Loucy (cell line): ENCODE data around the gene FECH.

Source experiments
- H2AFZ ChIP-seq: fragments of 200-600 bp; sonication (generic); 2 replicates; pipeline ENCODE4 v1.6.0; 2016; ENCODE audit warnings: antibody characterized with exemption, mild to moderate bottlenecking, low read length, moderate library complexity
- H3F3A ChIP-seq: fragments of 200-600 bp; 2 replicates; pipeline ENCODE4 v1.6.0; 2016; ENCODE audit warnings: antibody characterized with exemption, low read depth, mild to moderate bottlenecking
- H3K27me3 ChIP-seq: fragments of 200-600 bp; sonication (generic); 2 replicates; pipeline ENCODE4 v1.6.1; 2014; ENCODE audit warnings: low read length, mild to moderate bottlenecking; ENCODE audit not compliant: insufficient read depth, poor library complexity, severe bottlenecking
- H3K36me3 ChIP-seq: fragments of 200-600 bp; sonication (generic); 2 replicates; pipeline ENCODE4 v1.6.1; 2016; ENCODE audit warnings: low read length; ENCODE audit not compliant: insufficient read depth
- H3K4me1 ChIP-seq: fragments of 200-600 bp; sonication (generic); 2 replicates; pipeline ENCODE4 v1.5.1; 2014; ENCODE audit warnings: low read length, mild to moderate bottlenecking; ENCODE audit not compliant: insufficient read depth, poor library complexity, severe bottlenecking
- H3K4me2 ChIP-seq: fragments of 200-600 bp; sonication (generic); 2 replicates; pipeline ENCODE4 v1.6.0; 2014; ENCODE audit warnings: antibody characterized with exemption, low read length, low read depth, mild to moderate bottlenecking; ENCODE audit not compliant: poor library complexity, severe bottlenecking
- H3K4me3 ChIP-seq: fragments of 200-600 bp; sonication (generic); 2 replicates; pipeline ENCODE4 v1.5.1; 2014; ENCODE audit warnings: low read length, mild to moderate bottlenecking, mixed read lengths; ENCODE audit not compliant: poor library complexity, severe bottlenecking
- H3K79me2 ChIP-seq: fragments of 200-600 bp; sonication (generic); 2 replicates; pipeline ENCODE4 v1.6.1; 2014; ENCODE audit warnings: low read length; ENCODE audit not compliant: insufficient read depth
- H3K9ac ChIP-seq: fragments of 200-600 bp; sonication (generic); 2 replicates; pipeline ENCODE4 v1.6.0; 2014; ENCODE audit warnings: mild to moderate bottlenecking, low read depth, low read length, moderate library complexity; ENCODE audit not compliant: poor library complexity, severe bottlenecking
- H3K9me2 ChIP-seq: fragments of 200-600 bp; sonication (generic); replicated peaks from 2 replicates; pipeline ENCODE4 v1.6.1; 2016; ENCODE audit warnings: low read depth, low read length, mixed read lengths
- H3K9me3 ChIP-seq: fragments of 200-600 bp; sonication (generic); 2 replicates; pipeline ENCODE4 v1.6.1; 2014; ENCODE audit warnings: mild to moderate bottlenecking, antibody characterized with exemption, low read length, low read depth; ENCODE audit not compliant: insufficient read depth
- H4K20me1 ChIP-seq: fragments of 200-600 bp; sonication (generic); 2 replicates; pipeline ENCODE4 v1.6.0; 2014; ENCODE audit warnings: antibody characterized with exemption, low read length, mild to moderate bottlenecking; ENCODE audit not compliant: insufficient read depth, poor library complexity, severe bottlenecking
- EZH2phosphoT487 ChIP-seq: fragments of 200-600 bp; IDR thresholded peaks from 2 replicates; pipeline ENCODE4 v1.6.1; 2018; ENCODE audit warnings: antibody characterized with exemption, mild to moderate bottlenecking, moderate library complexity, borderline replicate concordance
- TF ChIP-seq, protein P1 (sequence below): fragments of 200-600 bp; sonication (generic); conservative IDR thresholded peaks from 2 replicates; pipeline ENCODE4 v1.5.1; 2014; ENCODE audit warnings: mild to moderate bottlenecking, antibody characterized with exemption, low read length

Gene FECH

DNA sequence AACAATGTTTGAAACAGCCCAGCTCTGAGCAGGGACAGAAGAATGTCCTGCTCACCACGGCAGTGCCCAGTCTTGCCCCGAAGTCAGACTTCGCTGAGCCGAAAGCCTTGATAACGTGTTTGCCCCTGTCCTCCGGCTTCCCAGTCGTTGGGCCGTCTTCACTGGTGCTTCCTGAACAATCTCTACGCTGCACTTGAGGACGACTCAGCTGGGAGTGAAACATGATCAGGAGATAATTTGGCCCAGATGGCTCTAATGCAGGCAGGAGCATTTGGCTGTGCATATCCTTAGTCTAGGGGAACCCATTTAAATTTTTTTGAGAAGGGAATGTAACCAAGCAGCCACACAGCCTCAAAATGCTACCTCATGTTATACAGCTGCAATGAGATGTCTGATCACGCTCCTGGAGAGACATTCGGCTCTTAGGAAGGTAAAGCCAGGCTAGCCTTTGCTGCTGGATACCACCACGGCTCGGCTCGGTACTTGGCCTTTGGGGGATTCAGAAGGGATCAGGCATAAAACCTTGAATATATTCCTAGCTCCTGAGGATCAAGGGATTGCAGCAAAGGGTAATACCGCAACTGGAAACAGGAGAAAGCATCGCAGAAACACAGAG lies 43.6 kb downstream of the FECH start:
- Histone ChIP-seq H3K27me3 (no peaks in the 10 kb centered on the region), H3K79me2 (no peaks in the 10 kb centered on the region), H3K4me3 (no peak overlapping the region), H3K9ac (no peak overlapping the region), H3K4me2 (no peak overlapping the region), H3K9me2 (no peaks in the 10 kb centered on the region), H4K20me1 (no peaks in the 10 kb centered on the region), H2AFZ (no peak overlapping the region), H3F3A (no peaks in the 10 kb centered on the region), H3K4me1 (no peaks in the 10 kb centered on the region), H3K9me3 (no peaks in the 10 kb centered on the region), H3K36me3 (no peaks in the 10 kb centered on the region)
- TF ChIP-seq, protein P1, sequence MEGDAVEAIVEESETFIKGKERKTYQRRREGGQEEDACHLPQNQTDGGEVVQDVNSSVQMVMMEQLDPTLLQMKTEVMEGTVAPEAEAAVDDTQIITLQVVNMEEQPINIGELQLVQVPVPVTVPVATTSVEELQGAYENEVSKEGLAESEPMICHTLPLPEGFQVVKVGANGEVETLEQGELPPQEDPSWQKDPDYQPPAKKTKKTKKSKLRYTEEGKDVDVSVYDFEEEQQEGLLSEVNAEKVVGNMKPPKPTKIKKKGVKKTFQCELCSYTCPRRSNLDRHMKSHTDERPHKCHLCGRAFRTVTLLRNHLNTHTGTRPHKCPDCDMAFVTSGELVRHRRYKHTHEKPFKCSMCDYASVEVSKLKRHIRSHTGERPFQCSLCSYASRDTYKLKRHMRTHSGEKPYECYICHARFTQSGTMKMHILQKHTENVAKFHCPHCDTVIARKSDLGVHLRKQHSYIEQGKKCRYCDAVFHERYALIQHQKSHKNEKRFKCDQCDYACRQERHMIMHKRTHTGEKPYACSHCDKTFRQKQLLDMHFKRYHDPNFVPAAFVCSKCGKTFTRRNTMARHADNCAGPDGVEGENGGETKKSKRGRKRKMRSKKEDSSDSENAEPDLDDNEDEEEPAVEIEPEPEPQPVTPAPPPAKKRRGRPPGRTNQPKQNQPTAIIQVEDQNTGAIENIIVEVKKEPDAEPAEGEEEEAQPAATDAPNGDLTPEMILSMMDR, result no peak
- TF ChIP-seq EZH2phosphoT487, result no peak

DNA sequence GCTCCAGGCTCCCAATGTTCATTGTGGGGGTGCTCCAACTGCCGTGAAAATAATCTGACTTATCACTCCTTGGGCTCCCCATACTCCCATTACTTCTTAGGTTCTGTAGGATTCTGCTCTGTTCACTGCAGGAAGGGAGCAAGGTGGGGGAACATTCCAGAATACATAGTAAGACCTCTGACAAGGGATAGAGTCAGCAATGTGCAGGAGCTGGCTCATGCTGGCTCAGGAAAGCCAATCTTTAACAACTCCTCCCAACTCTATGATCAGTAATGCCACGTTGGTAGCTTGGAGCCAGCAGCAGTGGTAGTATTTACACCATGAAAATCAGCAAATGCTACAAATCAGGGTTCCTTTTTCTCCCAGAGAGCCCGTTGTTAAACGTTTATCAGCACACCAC lies 44.4 kb downstream of the FECH start:
- Histone ChIP-seq H3F3A (no peaks in the 10 kb centered on the region), H3K9ac (no peak overlapping the region), H3K36me3 (no peaks in the 10 kb centered on the region), H3K9me2 (no peaks in the 10 kb centered on the region), H3K9me3 (no peaks in the 10 kb centered on the region), H3K79me2 (no peaks in the 10 kb centered on the region), H2AFZ (no peak overlapping the region), H4K20me1 (no peaks in the 10 kb centered on the region), H3K4me1 (no peaks in the 10 kb centered on the region), H3K4me2 (no peak overlapping the region), H3K27me3 (no peaks in the 10 kb centered on the region), H3K4me3 (no peak overlapping the region)
- no peak for TF ChIP-seq EZH2phosphoT487
- TF ChIP-seq, protein P1, result no peak

DNA sequence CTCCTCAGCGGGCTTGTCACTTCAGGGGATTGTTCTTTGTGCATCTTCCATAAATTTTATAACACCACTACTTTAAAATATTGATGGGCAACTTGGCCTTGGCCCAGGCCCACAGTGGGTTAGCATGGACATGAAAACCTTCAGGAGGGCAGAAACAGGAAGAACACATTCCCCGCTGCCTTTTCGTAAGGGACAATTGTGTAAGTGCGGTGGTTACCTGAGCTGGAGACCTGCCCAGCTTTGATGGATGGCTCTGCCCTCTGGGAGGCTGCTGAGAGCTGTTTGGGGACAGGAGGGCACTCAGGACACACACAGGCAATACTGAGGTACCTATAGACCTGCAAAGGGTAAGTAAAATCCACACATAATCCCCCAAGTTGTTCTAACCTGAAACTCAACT lies 46.8 kb downstream of the FECH start:
- Histone ChIP-seq H3K36me3 (no peaks in the 10 kb centered on the region), H3K9me2 (no peaks in the 10 kb centered on the region), H3K9me3 (no peaks in the 10 kb centered on the region), H3K4me1 (no peaks in the 10 kb centered on the region), H4K20me1 (no peaks in the 10 kb centered on the region), H3K27me3 (no peaks in the 10 kb centered on the region), H3F3A (no peaks in the 10 kb centered on the region), H3K4me2 (no peak overlapping the region), H2AFZ (no peak overlapping the region), H3K79me2 (no peaks in the 10 kb centered on the region), H3K4me3 (no peak overlapping the region), H3K9ac (no peak overlapping the region)
- TF ChIP-seq EZH2phosphoT487, result no peak
- TF ChIP-seq, protein P1, result no peak
